Nephron progenitor cell (in vitro differentiated cells): ENCODE results near the gene NTM.

ENCODE experiments used
- DNase-seq: peaks from one replicate; pipeline ENCODE4 v3.0.0; 2021
- H3K27ac Mint-ChIP-seq: 2 replicates; pipeline ENCODE4 v1.8.0; 2021; ENCODE audit warnings: mild to moderate bottlenecking, moderate library complexity, mixed read lengths
- H3K27me3 Mint-ChIP-seq: 2 replicates; pipeline ENCODE4 v1.8.0; 2021; ENCODE audit warnings: mild to moderate bottlenecking, low read depth, mixed read lengths; ENCODE audit not compliant: poor library complexity
- H3K36me3 Mint-ChIP-seq: 2 replicates; pipeline ENCODE4 v1.8.0; 2021; ENCODE audit warnings: low read depth, mixed read lengths
- H3K4me1 Mint-ChIP-seq: 2 replicates; pipeline ENCODE4 v1.8.0; 2021; ENCODE audit warnings: mixed read lengths
- H3K4me3 Mint-ChIP-seq: 2 replicates; pipeline ENCODE4 v1.8.0; 2021; ENCODE audit warnings: mild to moderate bottlenecking, moderate library complexity, mixed read lengths
- H3K9me3 Mint-ChIP-seq: 2 replicates; pipeline ENCODE4 v1.8.0; 2021; ENCODE audit warnings: mild to moderate bottlenecking, moderate library complexity, mixed read lengths
- TF ChIP-seq, protein P1 (sequence below): fragments of 200-600 bp; sonication (generic); IDR thresholded peaks from 2 replicates; pipeline ENCODE4 v1.5.0; 2021; ENCODE audit warnings: antibody characterized with exemption

The NTM gene

DNA sequence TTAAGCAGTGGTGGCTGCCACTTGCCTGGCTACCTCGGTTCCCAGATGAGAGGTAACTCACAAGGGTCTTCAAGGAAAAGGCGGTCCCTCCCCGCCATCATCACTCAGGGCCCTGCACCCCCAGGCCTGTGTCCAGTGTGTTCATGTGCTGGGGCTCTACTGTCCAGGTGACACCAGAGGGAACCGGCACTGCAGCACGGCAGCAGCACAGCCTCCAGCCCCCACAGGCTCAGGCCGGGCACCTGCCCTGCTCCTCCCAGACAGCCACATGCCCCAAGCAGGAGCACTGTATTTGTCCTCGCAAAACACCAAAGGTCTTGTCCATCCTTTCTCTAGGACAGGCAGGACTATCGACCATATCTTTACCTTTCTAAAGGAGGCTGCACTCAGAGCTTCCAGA, 982.1 kb downstream of the NTM start:
- Mint-ChIP-seq H3K4me3 (no peak overlapping the region), H3K27ac (no peak overlapping the region), H3K27me3 (peaks cover 37% of the 10 kb centered on the region), H3K4me1 (no peaks in the 10 kb centered on the region), H3K36me3 (no peaks in the 10 kb centered on the region), H3K9me3 (no peaks in the 10 kb centered on the region)
- TF ChIP-seq, protein P1, sequence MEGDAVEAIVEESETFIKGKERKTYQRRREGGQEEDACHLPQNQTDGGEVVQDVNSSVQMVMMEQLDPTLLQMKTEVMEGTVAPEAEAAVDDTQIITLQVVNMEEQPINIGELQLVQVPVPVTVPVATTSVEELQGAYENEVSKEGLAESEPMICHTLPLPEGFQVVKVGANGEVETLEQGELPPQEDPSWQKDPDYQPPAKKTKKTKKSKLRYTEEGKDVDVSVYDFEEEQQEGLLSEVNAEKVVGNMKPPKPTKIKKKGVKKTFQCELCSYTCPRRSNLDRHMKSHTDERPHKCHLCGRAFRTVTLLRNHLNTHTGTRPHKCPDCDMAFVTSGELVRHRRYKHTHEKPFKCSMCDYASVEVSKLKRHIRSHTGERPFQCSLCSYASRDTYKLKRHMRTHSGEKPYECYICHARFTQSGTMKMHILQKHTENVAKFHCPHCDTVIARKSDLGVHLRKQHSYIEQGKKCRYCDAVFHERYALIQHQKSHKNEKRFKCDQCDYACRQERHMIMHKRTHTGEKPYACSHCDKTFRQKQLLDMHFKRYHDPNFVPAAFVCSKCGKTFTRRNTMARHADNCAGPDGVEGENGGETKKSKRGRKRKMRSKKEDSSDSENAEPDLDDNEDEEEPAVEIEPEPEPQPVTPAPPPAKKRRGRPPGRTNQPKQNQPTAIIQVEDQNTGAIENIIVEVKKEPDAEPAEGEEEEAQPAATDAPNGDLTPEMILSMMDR: no peak
- DNase-seq: no peak

- H3K4me3 Mint-ChIP-seq: no peak overlapping the region
- H3K36me3 Mint-ChIP-seq: no peaks in the 10 kb centered on the region
- peaks cover 33% of the 10 kb centered on the region for H3K27me3 Mint-ChIP-seq
- no peak overlapping the region for H3K27ac Mint-ChIP-seq
- no peaks in the 10 kb centered on the region for H3K4me1 Mint-ChIP-seq
- TF ChIP-seq, protein P1: no peak
- no peaks in the 10 kb centered on the region for H3K9me3 Mint-ChIP-seq
- no peak for DNase-seq
These were observed 982.8 kb downstream of the NTM start for GRCh38 chr11:132353255-132353654.

DNA sequence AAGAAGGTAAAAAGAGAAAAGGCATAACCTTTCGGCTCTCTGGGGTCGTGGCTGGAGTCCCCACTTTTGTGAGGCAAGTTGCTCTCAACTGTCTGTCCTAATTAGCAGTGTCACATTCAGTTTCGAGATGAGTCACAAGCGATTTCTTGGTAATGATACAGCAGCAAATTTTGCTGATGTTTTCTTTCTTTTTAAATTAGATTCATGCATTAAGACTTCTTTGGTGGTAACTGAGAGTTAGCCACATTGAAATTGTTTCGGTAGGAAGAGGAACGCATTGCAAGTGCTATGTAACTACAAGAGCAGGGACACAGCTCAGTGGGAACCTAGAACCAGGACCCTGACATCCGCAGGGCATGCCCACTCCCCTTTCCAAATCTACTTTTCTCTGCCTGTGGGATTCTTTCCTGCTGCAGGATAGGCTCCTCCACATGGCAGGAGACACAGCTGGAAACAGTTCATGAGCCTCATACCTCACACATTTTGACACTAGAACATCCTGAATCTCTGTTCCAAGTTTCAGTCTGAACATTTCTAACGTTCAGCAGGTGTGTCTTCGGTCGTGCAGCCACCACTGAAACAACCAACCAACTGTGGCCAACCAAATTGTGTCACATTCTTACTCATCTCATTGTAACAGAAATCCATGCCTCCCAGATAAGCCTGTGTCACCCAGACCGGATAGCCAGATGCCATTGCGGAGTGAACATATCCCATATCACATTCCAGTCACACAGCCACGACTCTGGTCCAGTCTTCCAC, 987.6 kb downstream of the NTM start:
- no peak for DNase-seq
- Mint-ChIP-seq H3K27me3 (peaks cover 32% of the 10 kb centered on the region), H3K4me3 (no peak overlapping the region), H3K4me1 (no peaks in the 10 kb centered on the region), H3K27ac (no peak overlapping the region), H3K36me3 (no peaks in the 10 kb centered on the region), H3K9me3 (no peaks in the 10 kb centered on the region)
- TF ChIP-seq, protein P1: no peak

DNA sequence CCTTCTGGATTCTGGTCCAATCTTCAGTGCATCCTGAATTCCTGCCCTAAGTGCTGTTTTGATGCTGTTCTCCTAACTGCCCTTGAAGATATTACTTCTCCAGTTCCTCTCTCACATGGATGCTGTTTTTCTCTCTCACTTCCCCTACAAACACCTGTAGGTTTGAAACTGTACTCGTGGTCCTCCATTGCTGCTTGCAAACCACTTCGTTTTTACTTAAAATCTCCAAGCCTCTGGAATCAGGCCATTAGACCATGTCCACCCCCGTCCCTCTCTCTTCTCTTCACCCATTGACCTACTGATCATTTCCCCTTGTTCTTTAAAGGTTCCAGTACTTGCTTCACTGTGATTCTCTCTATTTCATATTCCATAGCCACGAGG, 988.1 kb downstream of the NTM start:
- Mint-ChIP-seq H3K4me3 (no peak overlapping the region), H3K36me3 (no peaks in the 10 kb centered on the region), H3K27ac (no peak overlapping the region), H3K4me1 (no peaks in the 10 kb centered on the region), H3K27me3 (peaks cover 29% of the 10 kb centered on the region), H3K9me3 (no peaks in the 10 kb centered on the region)
- DNase-seq: no peak
- TF ChIP-seq, protein P1: no peak

DNA sequence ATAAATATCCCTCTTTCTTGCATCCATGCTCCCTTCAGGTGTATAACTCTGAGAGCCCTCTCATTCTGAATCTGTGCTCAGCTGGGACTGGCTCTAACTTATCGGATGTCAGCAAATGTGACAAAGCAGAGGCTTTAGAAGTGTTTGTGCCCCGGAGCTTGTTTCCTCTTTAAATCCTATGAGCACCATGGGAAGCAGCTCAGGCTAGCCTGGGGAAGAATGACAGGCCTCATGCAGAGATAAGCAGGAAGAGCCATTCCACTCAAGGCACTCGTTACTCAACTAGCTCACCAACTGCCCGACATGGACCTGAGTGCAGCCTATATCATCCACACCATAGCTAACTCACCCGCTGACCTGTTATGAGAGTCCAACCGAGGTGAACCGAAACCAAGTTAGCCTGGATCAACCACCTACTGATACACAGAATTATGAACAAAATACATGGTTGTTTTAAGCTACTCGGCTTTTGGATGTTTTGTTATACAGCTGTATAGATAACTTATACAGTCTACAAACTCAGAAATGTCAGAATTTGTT, 990.7 kb downstream of the NTM start:
- H3K4me1 Mint-ChIP-seq: no peaks in the 10 kb centered on the region
- peaks cover 22% of the 10 kb centered on the region for H3K27me3 Mint-ChIP-seq
- H3K9me3 Mint-ChIP-seq: no peaks in the 10 kb centered on the region
- no peaks in the 10 kb centered on the region for H3K36me3 Mint-ChIP-seq
- H3K4me3 Mint-ChIP-seq: no peak overlapping the region
- TF ChIP-seq, protein P1: no peak
- no peak overlapping the region for H3K27ac Mint-ChIP-seq
- no peak for DNase-seq

DNA sequence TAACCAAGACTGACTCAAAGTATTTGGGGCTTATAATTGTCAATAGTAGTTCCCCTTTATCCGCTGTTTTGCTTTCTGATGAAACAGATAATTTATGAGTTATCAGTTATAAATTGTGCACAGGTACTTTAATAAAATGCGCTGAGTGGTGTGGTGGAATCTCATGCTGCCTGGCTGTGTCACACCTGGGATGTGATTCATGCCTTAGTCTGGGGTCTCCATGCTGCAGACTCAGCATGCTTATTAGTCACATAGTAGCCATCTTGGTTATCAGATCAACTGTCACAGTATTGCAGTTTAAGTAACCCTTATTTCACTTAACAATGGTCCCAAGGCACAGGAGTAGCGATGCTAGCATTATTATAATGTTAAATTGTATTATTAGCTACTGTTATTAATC, 995.2 kb downstream of the NTM start:
- H3K9me3 Mint-ChIP-seq: peaks cover 13% of the 10 kb centered on the region
- H3K36me3 Mint-ChIP-seq: no peaks in the 10 kb centered on the region
- H3K4me1 Mint-ChIP-seq: no peaks in the 10 kb centered on the region
- TF ChIP-seq, protein P1: no peak
- H3K27ac Mint-ChIP-seq: no peak overlapping the region
- H3K4me3 Mint-ChIP-seq: no peak overlapping the region
- DNase-seq: no peak
- peaks cover 4% of the 10 kb centered on the region for H3K27me3 Mint-ChIP-seq
